ENCODE measurements around the gene REEP5.
"Not testable (repeated sequence)": the region's sequence is repeated elsewhere in the genome, so short reads cannot be mapped to it uniquely, and the experiment has no call there.

Gene REEP5

GRCh38 chr5:112921833-112922817 lies at the start of gene REEP5:
REEP5 (minus strand) TSS chr5:112922227; CDS start chr5:112922190, 37 bp downstream.
- peak; percentile 94 for DNase-seq

- DNase-seq: no peak
These were observed 49.2 kb upstream of the REEP5 start for GRCh38 chr5:112971276-112971675.

- DNase-seq: no peak
These were observed 46.5 kb upstream of the REEP5 start for GRCh38 chr5:112968411-112969106.

- no peak for DNase-seq
These were observed 45.6 kb upstream of the REEP5 start for GRCh38 chr5:112967520-112968083.

- no peak for DNase-seq
These were observed 43.8 kb upstream of the REEP5 start for GRCh38 chr5:112965733-112966306.

- not testable (repeated sequence) for DNase-seq
These were observed 41.3 kb upstream of the REEP5 start for GRCh38 chr5:112963374-112963733.

GRCh38 chr5:112960863-112961504 lies 39.0 kb upstream of the REEP5 start:
- no peak for DNase-seq

- DNase-seq: no peak
These were observed 38.3 kb upstream of the REEP5 start for GRCh38 chr5:112960315-112960714.

GRCh38 chr5:112959872-112960271 lies 37.8 kb upstream of the REEP5 start:
- DNase-seq: not testable (repeated sequence)

GRCh38 chr5:112958093-112959088 lies 36.4 kb upstream of the REEP5 start:
- DNase-seq: no peak

- no peak for DNase-seq
These were observed 35.2 kb upstream of the REEP5 start for GRCh38 chr5:112957036-112957808.

- DNase-seq: no peak
These were observed 34.6 kb upstream of the REEP5 start for GRCh38 chr5:112956606-112957005.

- DNase-seq: no peak
These were observed 29.2 kb upstream of the REEP5 start for GRCh38 chr5:112951124-112951702.

- no peak for DNase-seq
These were observed 26.4 kb upstream of the REEP5 start for GRCh38 chr5:112948458-112948857.

GRCh38 chr5:112940670-112941069 lies 18.6 kb upstream of the REEP5 start:
- no peak for DNase-seq

- no peak for DNase-seq
These were observed 16.3 kb upstream of the REEP5 start for GRCh38 chr5:112938286-112938685.

- DNase-seq: no peak
These were observed 13.6 kb upstream of the REEP5 start for GRCh38 chr5:112935675-112936074.

GRCh38 chr5:112934366-112934663 lies 12.3 kb upstream of the REEP5 start:
- DNase-seq: no peak

GRCh38 chr5:112933651-112934365 lies 11.8 kb upstream of the REEP5 start:
- DNase-seq: no peak

GRCh38 chr5:112933105-112933504 lies 11.1 kb upstream of the REEP5 start:
- DNase-seq: no peak

Measured in activated effector memory CD4-positive, alpha-beta T cell treated with anti-CD3 and anti-CD28 coated beads, Interleukin-2, amount 50 U/mL, for 16 hours (primary cell).